HG03354 (cell line): ENCODE data around the gene MX1.

Source experiments
- ATAC-seq: cut with Tn5 transposase; IDR thresholded peaks from one replicate; pipeline ENCODE4 v1.9.1; 2021; ENCODE audit warnings: mild to moderate bottlenecking; ENCODE audit not compliant: unreplicated experiment, poor library complexity, severe bottlenecking

Gene MX1

DNA sequence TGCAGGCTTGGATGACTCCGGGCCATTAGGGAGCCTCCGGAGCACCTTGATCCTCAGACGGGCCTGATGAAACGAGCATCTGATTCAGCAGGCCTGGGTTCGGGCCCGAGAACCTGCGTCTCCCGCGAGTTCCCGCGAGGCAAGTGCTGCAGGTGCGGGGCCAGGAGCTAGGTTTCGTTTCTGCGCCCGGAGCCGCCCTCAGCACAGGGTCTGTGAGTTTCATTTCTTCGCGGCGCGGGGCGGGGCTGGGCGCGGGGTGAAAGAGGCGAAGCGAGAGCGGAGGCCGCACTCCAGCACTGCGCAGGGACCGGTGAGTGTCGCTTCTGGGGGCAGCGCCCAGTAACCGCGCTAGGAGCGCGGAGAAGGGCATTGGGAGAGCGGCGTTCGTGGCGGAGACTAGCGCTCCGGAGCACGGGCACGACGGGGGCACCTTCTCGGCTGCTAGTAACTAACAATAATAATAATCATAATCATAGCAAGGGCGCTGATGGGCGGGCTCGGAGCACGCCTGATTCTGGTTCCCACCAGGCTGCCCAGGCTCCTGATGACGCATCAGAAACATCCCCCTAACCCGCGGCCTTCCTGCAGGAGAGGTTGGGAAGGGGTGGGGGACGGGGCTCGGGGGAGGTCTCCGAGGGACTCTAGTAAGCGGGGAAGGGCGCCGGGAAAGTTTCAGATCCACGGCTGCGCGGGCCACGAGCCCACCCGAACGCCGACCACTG is at the start of gene MX1:
Gene MX1 (plus strand): TSS at position 286 of the 722 bp plus-strand sequence. CDS start 5,832 bp downstream, outside the sequence.
- ATAC-seq = peak; percentile 89

DNA sequence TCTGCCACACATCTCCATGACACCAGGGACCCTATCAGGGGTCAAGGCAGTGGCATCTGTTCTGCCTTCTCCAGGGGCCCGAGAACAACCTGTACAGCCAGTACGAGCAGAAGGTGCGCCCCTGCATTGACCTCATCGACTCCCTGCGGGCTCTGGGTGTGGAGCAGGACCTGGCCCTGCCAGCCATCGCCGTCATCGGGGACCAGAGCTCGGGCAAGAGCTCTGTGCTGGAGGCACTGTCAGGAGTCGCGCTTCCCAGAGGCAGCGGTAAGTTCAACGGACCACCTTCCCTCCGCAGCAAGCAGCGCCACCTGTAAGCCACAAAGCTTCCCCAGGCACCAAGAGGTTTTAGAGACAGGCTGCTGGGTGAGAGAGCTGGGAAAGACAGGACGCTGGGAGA is 48.3 kb upstream of the MX1 start:
- no peak for ATAC-seq

GRCh38 chr21:41378849-41379248 is 47.2 kb upstream of the MX1 start:
- no peak for ATAC-seq

GRCh38 chr21:41379901-41380300 is 46.1 kb upstream of the MX1 start:
- ATAC-seq = no peak

GRCh38 chr21:41381731-41382130 is 44.3 kb upstream of the MX1 start:
- no peak for ATAC-seq

- no peak for ATAC-seq
These were observed 38.8 kb upstream of the MX1 start for GRCh38 chr21:41387042-41387819.

DNA sequence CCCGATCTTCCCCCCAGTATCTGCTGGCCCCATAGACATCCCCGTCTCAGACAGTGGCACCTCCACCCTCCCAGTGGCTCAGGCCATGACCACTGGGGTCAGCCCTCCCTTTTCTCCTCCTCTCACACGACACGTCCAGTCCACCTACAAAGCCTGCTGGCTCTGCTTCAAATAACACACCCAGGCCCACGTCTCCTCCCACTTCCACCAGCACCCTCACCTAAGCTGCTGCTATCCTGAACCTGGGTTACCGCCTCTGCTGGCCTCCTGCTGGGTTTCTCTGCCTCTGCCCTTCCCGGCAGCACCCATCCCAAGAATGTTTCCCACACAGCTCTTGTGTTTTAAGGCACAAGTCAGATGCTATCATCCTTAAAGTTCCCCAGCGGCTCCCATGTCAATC is 38.2 kb upstream of the MX1 start:
- no peak for ATAC-seq

DNA sequence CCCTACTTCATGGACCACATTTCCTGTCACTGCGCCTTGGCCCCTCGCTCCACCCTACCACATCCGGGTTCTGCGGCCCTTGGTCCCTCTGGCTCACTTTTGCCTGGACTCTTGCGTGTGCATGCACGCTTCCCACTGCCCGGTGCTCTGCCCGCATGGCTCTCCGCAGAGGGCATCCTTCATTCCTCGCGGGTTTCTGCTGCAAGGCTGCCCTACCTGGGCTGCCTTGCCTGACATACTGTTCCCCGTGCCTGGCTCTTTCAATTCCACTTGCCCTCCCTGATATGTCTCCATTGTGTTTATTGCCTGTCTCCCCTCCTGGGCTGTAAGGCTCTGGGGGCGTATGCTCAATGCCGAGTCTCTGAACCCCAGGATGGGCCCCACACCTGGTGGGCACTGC is 37.8 kb upstream of the MX1 start:
- ATAC-seq = no peak

- no peak for ATAC-seq
These were observed 35.9 kb upstream of the MX1 start for GRCh38 chr21:41390043-41390639.

DNA sequence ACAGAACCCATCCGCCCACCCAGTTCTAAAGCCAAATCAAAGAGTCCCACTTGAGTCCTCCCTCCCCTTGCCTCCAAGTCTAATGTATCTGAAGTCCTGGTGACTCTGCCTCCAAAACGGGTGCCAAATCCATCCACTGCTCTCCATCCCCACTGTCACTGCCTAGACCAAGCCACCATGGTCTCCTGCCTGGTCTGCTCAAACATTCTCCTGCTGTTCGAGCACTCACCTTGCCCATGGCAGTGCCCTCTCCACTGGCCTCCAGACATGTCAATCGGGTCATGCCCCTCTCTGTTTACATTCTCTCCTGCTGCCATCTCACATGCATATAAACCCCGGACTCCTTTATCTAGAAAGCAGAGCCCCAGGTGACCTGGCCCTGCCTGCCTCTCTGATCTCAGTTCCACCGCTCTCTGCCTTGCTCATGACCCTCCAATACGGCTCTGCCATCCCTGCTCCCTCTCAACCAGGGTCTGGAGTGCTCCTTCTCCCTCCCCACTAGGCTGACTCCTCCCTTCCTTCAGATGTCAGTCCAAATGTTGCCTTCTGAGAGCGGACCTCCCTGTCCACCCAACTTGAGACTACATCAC is 32.1 kb upstream of the MX1 start:
- no peak for ATAC-seq

GRCh38 chr21:41396558-41397075 is 29.4 kb upstream of the MX1 start:
- no peak for ATAC-seq

DNA sequence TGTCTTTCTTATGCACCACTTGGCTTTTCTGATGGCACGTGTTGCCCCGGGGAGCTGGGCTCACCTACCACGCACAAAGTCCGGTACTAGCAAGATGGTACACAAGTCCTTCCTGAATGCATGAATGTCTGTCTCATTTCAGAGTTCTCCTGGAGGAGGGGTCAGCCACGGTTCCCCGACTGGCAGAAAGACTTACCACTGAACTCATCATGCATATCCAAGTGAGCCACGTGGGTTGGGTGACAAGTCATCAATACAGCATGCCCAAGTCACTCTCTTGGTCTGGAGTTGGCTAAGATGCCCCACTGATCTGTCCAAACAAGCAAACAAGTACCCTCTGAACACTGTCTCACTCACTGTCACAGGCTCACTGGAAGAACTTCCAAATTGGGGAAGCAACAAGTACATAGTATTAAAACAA is 28.6 kb upstream of the MX1 start:
- no peak for ATAC-seq

DNA sequence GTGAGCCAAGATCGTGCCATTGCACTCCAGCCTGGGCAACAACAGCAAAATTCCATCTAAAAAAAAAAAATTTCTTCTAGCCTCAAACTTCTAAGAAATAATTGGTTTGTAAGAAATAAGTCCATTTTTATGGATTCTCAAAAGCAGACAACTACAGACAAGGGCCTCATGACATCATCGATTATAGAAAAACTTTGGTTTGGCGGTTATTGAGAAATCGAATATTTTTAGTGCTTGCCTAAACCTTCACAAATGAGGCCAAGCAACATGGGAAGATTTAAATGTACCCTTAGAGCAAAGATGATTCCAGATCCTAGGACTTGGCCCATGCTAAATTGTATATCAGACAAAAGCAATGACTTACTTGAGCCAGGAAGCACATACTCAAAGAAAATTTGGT is 27.8 kb upstream of the MX1 start:
- no peak for ATAC-seq

DNA sequence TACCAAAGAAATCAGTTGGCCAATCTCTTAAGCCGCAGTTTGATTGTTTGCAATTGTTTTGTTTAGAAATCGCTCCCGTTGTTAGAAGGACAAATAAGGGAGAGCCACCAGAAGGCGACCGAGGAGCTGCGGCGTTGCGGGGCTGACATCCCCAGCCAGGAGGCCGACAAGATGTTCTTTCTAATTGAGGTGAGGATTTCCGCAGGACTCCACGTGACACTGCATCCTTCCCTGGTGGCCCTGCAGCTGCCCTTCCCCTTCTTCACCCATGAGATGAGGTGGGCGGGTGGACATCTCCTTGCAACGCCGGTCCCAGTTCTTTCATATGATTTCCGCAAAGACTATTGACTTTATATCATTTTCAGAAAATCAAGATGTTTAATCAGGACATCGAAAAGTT is 27.2 kb upstream of the MX1 start:
- ATAC-seq = no peak

- ATAC-seq = no peak
These were observed 26.7 kb upstream of the MX1 start for GRCh38 chr21:41399246-41399800.

GRCh38 chr21:41402231-41402630 is 23.8 kb upstream of the MX1 start:
- no peak for ATAC-seq

GRCh38 chr21:41402796-41403195 is 23.2 kb upstream of the MX1 start:
- ATAC-seq = no peak

DNA sequence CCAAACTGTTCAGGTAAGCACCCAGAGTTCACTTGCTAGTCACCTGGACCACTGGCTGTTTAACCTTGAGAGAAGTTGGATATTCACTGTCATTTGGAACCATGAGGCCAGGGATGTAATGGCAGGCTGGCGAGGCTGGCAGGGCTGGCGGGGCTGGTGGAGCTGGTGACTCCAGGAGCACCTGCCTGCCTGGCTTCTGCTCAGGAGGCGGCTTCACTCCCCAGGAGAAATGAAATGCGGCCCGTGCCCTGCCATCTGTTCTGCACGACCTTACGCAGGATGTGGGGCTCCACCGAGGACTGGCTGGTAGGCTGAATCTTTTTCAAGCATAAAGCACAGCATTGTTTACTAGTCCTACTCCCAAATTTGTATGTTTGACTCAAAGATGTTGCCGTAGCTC is 22.7 kb upstream of the MX1 start:
- ATAC-seq = no peak

GRCh38 chr21:41403966-41404365 is 22.1 kb upstream of the MX1 start:
- no peak for ATAC-seq

GRCh38 chr21:41405321-41405720 is 20.7 kb upstream of the MX1 start:
- no peak for ATAC-seq
